NCI-H2227 (cell line): Measurements from ENCODE around the gene CERS3.

ENCODE experiments used
- DNase-seq: peaks from one replicate; lab custom pipeline; 2025; ENCODE audit not compliant: unreplicated experiment; lab: John Stamatoyannopoulos, UW

Gene CERS3

DNA sequence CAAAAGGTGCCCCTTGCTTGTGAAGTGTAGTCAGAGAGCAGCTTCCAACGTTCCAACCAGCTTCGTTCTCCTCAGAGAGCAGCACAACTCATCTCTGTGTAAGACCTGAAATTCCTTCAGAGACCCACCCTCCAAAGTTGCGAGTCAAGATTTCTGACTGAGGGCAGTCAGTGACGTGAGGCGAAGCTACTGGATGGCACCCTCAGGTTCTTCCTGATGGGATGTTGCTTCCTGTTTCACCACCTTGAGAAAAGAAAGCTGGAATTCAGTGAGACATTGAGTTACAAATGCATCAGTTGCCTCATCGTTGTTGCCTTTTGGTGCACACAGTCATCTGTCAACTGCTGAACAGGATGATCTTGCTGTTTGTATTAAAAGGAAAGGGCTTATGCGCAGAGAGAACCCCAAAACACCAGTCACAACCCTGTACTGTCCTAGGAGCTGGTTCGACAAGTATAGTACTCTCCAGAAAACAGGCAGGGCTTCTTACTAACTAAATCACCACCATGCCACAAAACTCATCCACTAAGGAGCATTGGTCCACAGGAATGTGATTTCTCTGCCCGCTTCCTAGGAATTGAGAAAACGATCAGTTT is at the start of gene CERS3:
Gene CERS3 (minus strand): TSS at position 118 of the 596 bp plus-strand sequence. CDS start 27,101 bp downstream, outside the sequence.
- DNase-seq = no peak

DNA sequence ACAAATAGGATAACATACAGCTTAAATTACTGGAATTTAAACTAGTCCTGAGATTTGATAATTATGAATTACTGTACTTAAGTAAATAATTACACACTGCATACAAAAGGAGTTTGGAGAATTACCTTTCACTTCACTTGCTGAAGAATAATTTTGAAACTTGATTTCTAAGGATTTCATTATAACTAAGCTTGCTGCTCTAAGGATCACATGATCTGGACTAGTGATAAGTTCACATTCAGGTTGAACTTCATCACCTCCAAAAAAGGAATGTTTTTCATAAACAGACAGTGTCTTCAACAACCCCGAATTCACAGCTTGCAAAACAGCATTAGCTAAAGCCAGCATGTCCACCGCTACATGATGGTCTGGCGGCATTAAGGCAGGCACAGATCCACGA is 44.8 kb upstream of the CERS3 start:
- no peak for DNase-seq

DNA sequence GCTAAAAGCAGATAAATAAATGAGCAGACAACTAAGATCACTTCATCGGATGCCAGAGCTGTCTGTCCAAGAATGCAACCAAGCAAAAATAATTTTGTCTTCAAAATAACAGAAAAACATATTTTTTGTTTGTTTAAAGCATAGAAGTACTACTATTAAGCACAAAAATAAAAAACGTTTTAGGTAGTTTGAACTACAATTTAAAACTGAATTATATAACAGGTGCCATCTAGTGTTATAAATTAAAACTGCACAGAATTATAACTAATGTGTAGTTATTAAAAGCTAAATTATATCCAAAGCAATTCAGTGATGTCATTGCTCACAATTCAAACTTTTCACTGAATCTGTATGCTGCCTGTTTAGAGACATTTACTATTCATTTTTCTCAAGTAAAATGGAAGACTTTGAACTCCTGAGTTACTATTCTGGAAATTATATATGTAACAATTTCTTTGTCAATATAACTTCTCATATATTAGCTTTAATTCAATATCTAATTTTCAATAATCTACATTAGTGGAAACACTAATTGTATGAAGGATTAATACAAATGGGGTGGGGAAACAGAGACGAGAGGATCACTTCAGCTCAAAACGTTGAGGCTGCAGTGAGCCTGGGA is 43.7 kb upstream of the CERS3 start:
- DNase-seq = no peak

DNA sequence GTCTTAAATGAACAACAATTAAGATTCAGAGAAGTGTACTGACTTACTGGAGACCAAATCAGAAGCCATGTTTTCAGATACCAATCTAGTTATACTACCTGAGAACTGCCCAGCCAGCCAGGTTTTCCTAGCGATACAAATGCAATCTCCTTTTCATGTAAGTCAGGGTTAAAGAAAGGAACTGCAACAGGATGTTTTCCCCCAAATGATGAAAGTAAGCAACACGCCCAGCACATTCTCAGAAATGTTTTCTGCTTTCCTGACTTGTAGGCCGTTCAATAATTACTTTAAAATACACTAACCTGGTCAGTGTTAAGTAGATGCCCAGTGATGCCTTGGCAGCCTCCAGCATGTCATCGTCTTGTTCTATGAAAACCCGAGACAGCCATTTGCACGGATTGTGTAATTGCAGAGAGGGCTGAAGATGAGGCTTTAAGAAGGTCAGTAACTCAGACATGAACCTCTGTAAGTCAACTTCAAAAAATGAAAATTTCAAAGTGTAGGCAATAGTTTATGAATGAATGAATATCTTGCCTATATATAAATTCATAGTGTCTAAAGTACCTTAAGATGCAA is 42.9 kb upstream of the CERS3 start:
- DNase-seq = no peak

DNA sequence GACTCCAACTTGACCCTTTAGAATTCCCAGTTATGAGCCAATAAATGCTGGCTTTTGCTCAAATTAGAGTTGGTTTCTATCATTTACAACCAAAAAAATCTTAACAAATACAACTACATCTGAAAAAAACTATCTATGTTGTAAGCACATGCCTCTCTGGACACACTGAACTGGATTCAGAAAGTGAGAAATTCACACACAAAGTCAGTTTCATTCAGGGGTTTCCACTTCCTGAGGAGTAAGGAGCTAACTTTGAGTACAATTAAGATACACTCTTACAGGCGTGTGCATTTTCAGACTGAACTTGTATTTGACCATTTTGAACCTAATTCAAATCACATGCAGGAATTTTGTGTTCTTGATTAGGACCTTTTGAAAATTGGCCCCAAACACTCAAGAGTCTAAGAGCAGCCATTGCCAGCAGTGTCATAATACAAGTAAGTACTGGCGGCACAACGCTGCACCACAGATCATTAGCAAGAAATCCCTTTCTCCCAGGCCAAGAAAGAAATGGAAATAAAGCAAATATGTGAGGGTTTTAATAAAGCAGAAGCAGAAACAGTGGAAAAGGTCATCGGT is 42.1 kb upstream of the CERS3 start:
- DNase-seq = no peak

DNA sequence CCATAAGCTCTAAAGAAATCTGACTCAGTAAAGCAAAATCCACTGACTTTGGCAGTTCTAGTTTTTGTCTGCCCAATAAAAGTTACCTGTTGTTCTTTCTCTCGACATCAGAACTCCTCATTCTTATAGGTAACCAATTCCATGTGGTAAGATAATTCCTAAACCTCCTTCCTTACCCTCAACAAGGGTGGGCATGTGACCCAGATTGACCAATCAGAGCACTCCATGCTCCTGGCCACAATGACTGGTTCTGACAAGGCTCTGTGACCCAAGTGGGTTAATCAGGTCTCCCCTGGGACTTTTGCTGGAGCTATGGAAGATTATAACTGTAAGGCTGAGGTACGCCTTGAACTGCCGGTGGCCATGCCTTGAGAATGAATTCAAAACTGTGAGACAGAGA is 41.5 kb upstream of the CERS3 start:
- DNase-seq = no peak

DNA sequence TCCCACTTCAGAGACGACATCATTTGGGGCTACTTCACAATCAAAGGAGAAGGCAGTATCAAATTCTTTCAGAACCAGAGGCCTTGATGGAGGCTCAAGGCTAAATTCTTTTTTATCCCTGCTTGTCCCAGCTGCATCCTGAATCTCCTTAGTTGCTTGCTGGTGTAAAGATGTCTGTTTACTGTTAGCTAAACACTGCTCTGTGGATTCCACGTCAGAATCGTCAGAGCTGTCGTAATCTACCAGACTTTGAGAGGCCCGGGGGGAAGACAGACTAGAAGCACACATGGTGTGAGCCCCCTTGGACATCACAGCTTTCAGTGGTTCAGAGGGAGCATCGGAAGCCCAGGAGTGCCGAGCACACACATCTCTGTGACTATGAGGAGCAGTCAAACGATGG is 40.6 kb upstream of the CERS3 start:
- no peak for DNase-seq

DNA sequence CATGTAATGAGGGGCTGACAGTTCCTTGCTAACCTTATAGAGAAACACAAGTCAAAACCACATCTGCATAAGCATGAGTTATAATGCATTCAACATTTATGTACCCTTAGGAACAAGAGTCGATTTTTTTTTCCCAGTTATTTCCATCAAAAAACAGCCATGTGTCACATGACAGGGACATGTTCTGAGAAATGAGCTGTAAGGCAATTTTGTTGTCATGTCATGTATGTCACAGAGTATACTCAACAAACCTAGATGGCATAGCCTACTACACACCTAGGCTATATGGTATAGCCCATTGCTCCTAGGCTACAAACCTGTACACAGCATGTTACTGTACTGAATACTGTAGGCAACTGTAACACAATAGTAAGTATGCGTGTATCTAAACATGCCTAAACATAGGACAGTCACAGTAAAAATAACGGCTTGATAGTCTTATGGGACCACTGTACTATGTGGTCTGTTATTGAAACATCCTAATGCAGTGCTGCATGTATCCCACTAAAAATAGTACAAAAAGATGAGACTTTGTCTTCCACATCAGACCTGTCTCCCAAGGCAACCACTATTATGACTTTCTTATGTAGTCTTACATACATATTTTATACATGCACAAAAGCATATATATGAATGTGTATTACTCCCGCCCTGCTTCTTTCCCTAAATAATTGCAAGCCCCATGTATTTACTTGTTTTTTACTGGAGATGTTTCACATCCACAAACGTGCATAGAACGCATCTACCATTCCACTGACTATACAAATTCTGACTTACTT is 38.3 kb upstream of the CERS3 start:
- no peak for DNase-seq

DNA sequence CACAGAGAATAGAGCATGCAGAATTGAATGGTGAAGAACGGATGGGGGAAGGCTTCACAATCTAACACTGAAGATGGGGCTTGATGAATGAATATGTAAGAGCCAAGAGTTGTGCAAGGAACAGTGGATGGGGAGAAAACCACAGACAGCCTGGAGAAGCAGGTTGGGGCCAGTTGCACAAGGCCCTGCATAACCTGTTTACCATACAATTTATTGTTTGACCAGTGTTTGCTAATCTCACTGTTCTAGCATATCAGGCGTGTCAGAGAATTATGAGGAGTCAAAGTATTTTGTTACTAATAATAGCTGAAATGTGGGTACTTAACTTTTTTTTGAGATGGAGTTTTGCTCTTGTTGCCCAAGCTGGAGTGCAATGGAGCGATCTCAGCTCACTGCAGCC is 36.8 kb upstream of the CERS3 start:
- no peak for DNase-seq

DNA sequence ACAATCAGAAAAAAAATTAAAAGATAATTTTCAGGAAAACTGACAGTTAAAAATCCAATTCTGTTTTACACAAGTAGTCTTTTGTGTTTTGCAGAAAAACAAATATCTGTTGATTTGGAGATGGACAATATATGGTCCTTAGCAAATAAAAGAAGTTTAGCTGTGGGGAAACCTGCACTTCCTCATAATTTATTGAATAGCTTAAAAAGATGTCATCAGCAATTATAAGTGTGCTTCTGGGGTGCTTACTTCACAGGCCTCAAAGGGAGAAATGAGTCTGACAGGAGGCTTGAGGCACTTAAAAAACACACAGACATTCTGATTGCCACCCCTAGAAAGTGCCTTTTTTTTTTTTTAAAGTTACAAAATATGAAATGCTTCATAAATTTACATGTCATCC is 31.6 kb upstream of the CERS3 start:
- no peak for DNase-seq

DNA sequence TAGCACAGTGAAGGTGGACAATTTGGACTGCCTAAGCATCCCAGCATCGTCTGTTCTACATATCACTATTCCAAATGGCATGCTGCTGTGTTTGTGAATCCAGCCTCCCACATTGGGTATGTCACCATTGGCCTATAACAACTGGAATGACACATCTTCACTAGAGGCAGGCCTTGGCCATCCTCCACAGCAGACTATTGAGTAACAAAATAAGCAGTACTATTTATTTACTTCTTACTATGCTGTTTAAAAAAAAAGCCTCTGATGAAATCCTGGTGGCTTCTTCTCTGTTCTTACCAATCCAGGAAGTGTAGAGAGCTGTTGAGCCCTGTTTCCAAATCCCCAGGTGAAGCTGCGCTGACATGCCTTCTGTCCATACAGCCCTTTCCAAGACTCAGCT is 30.6 kb upstream of the CERS3 start:
- no peak for DNase-seq

DNA sequence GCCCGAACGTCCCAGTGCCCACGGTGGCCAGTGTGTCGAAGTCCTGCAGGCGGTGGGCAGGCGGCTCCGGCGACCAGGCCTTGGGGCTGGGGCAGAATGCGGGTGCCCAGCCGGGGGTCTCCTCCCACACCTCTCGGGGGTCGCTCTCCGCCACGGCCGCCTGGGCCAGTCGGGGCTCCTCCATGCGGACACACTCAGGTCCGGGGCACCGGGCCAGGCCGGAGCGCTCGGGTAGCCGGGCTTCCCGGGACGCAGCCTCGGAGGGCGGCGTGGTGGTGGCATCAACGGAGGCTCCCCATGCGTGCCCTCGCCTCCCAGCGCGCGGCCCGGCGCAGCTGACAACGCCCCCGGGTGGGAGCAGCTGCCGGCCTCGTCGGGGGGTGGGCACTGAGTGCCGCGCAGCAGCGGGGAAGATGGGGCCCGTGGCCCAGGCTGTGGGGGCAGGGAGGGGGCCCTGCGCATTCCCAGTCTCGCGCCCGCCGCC is 30.1 kb upstream of the CERS3 start:
- DNase-seq = no peak

DNA sequence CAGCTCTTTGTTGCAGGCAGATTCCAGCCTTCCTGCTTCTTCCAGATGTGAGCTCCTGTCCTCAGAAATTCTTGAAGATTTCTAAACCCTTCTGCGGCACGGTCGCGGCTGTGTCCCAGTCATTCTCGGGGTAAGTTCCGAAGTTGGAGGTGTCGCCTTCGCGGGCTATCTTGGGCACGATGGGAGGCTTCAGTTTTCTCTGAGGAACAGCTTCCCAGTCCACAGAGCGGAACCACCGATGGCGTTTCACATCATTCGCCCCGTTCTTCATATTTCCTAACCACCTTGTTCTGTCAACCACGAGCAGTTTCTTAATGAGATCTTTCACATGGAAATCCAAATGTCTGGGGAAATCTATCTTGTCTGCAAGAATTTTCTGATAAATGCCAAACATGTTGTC is 24.7 kb upstream of the CERS3 start:
- no peak for DNase-seq

DNA sequence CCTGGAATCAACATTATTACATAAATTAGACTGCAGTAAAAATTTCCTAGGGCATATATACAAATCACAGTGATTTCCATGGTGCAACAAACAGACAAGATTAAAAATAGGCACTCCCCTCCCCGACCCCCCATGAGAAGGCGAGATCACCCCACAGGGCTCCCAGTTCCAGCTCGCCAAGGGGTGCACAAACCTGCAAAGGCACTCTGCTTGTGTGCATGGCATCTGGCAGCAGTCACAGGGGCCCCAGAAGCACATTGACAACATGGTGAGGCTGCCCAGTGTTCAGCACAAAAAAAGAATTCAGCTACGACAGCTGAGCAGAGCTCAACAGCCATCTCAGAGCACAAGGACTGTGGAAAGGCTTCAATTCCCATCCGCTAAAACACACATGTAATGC is 19.2 kb upstream of the CERS3 start:
- DNase-seq = no peak

DNA sequence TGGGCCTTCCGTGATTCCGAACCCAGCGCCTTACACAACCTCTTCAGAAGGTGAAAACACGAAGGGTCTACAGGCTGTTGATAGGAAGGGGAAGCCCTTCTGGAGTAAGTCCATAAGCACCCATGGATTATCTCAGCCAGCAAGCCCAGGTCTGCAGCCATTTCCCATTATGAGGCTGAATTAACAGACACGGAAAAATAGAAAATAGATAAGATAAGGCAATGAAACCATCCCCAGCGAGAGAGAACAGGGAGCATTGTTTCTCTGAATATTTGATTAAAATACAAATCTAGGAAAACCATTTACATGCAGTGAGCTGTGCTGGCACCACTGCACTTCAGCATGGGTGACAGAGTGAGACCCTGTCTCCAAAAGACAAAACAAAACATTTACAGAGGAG is 16.2 kb upstream of the CERS3 start:
- no peak for DNase-seq

DNA sequence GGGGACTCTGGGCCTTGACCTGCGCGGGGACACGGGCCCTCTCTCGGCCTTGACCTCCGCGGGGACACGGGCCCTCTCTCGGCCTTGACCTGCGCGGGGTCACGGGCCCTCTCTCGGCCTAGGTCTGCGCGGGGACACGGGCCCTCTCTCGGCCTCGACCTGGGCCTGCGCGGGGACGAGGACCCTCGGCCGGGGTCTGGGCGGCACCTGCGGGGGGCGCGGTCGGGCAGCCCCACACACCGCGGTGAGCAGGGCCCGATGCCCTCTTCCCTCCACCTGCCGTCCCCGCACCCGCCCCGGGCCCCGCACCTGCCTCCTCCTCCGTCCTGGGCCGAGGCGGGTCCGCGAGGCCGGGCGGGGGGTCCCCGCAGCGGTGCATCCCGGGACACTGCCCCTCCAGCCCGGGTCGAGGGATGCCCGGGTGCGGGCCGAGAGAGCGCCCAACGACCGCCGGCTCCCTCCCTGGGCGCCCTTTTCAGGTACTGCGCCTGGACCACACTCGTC is 15.6 kb upstream of the CERS3 start:
- no peak for DNase-seq

DNA sequence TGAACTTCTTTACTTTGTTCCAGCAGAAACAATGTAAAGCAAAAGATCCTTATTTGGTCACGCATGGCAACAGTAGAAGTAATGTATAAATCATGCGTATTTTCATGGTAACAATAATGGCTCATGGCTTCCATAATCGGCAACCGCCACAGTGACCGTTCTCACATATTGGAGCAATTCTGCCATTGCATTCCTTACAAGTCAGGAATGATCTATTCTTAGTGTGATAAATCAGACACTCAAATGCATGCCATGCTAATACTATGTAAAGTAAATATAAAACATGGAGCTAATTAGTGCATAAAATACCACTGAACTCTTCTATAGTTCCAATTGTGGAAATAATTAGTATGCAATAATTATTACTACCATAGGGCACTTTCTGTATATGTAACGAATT is 13.5 kb upstream of the CERS3 start:
- DNase-seq = no peak

DNA sequence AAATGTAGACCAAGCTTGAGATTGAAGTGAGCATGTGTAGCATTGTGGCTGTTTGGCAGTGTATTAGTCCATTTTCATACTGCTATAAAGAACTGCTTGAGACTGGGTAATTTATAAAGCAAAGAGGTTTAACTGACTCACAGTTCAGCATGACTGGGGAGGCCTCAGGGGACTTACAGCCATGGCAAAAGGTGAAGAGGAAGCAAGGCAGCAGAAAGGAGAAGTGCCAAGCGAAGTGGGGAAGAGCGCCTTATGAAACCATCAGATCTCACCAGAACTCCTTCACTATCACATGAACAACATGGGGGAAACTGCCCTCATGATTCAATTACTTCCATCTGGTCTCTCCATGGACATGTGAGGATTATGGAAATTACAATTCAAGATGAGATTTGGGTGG is 8.6 kb upstream of the CERS3 start:
- no peak for DNase-seq

DNA sequence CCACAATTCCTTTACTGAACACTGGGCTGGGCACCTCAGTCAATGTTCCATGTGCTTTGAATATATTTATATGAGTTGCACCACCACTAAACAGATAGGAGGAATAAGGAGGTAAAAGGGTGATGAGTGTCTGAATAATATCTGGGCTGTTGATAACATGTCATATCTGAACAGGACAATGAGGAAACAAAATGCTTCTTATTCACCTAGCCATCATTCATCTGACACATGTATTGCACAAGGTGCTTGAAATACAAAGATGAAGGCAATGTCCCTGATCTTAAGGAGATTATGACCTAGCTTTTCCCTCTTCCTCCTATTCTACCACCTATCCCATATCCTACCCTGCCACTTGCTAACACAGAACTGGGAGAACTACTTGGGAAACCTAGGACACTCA is 8.0 kb upstream of the CERS3 start:
- no peak for DNase-seq

DNA sequence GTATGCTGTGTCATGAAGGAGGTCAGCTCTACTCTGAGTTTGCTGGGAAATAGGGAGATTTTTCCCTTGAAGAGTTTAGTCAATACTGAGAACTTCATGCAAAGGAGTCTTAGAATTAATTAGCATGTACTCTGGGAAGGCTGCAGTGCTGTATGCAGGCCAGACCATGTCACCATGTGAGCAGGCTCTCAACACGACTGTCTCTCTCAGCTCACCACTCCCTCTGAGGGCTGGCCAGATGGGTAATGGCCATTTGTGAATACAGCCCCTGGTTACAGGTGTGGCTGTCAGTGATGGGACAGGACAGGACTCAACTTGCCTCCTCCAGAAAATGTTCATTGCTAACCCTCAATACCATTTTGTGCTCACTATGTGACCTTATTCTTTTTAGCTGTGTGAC is 5.1 kb upstream of the CERS3 start:
- DNase-seq = no peak

DNA sequence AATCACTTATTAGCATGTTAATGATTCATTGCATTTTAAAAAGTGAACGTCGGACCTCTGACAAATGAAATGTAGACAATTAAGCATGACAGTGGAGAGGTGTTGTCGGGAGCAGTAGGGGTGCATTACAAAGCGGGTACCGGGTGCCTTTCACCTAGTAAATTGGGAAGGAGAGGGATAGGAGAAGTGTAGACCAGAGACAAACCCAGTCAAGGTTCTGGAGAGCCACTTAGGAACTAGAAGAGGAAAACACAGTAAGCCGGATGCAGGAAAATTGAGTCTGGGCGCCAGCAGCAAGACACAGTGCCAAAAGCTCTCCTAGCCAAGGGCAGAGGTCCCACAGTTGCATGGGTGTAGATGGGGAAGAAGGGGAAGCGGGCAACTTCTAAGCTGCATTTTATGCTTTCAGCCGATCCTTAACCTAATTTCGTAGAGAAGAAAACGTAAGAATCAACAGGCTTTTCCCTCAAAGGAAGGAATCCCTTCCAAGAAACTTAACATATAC is 3.1 kb upstream of the CERS3 start:
- no peak for DNase-seq
